ENCODE results near the gene NQO2. TPM values are rescaled to one million over a fixed set of nuclear protein-coding genes. Genes with fewer than 3 reads are reported as not detected.

NQO2 gene
- total and polyA plus RNA-seq, 10 of the 15 experiments (the other 5 are each of a cell fraction or from before 2014, with no cell fraction given): 0.55 to 2.6 (median 0.80) TPM

DNA sequence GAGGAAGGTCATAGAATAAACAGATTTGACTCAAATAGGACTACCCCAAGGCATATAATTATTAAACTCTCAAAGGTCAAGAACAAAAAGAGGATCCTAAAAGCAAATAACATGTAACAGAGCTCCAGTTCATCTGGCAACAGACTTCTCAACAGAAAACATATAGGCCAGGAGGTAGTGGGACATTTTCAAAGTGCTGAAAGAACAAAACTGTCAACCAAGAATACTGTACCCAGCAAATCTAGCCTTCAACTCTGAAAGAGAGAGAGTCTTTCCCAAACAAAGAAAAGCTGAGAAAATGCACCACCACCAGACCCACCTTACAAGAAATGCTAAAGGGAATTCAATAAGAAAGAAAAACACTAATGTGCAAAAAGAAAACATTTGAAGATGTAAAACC is 11.9 kb downstream of the NQO2 start (continued):
- TF ChIP-seq GABPA (IDR thresholded peaks at IDR 0.05; ENCODE audit: low read depth): no peak
- TF ChIP-seq RFX5 (IDR thresholded peaks at IDR 0.05; ENCODE audit: low read depth, low read length): no peak
- TF ChIP-seq, protein P1, sequence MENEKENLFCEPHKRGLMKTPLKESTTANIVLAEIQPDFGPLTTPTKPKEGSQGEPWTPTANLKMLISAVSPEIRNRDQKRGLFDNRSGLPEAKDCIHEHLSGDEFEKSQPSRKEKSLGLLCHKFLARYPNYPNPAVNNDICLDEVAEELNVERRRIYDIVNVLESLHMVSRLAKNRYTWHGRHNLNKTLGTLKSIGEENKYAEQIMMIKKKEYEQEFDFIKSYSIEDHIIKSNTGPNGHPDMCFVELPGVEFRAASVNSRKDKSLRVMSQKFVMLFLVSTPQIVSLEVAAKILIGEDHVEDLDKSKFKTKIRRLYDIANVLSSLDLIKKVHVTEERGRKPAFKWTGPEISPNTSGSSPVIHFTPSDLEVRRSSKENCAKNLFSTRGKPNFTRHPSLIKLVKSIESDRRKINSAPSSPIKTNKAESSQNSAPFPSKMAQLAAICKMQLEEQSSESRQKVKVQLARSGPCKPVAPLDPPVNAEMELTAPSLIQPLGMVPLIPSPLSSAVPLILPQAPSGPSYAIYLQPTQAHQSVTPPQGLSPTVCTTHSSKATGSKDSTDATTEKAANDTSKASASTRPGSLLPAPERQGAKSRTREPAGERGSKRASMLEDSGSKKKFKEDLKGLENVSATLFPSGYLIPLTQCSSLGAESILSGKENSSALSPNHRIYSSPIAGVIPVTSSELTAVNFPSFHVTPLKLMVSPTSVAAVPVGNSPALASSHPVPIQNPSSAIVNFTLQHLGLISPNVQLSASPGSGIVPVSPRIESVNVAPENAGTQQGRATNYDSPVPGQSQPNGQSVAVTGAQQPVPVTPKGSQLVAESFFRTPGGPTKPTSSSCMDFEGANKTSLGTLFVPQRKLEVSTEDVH (IDR thresholded peaks at IDR 0.05; ENCODE audit: low read depth, partially characterized antibody): no peak
- TF ChIP-seq SUZ12 (IDR thresholded peaks at IDR 0.05; ENCODE audit: unreplicated experiment): no peak

DNA sequence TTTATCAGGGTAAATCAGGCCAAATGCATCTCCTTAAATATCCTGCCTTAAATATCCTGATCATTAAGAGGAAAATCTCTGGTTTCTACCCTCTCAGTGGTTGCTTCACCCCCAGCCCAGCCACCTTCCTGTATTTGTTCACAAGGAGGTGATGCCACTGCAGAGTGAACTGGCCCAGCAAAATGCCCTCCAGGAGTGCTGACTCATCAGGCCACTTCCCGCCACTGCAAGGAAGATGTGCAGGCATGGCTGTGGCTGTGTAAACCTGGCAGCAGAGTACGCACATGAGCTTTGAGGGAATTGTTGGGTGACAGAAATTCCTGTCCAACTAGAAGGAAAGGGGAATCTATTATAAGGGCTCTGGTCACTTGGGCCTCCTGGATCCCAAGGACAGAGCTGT is 13.8 kb downstream of the NQO2 start:
- ChIA-PET POLR2A (no interaction called here), CTCF (no interaction called here), RAD21 (ENCODE audit: unreplicated experiment) (no interaction called here), SMC1A (ENCODE audit: uncharacterized antibody, unreplicated experiment) (no interaction called here)
- 43% methylated on average over 2 of the region's 2 CpGs for WGBS (ENCODE audit: insufficient coverage, insufficient replicate concordance, low lambda C conversion rate, missing lambda C conversion rate)
- Histone ChIP-seq H3K27ac (ENCODE audit: control insufficient read depth, insufficient read depth) (no peak overlapping the region), H3K36me3 (ENCODE audit: control insufficient read depth in 2 of 2, insufficient read depth in 2 of 2, low read length in 1 of 2) (no peaks in the 10 kb centered on the region), H3K4me2 (ENCODE audit: control insufficient read depth, insufficient read depth) (no peak overlapping the region), H2AFZ (ENCODE audit: control insufficient read depth, low read depth, low read length) (no peak overlapping the region), H3K79me2 (ENCODE audit: control insufficient read depth, insufficient read depth, low read length) (no peaks in the 10 kb centered on the region), H3K4me1 (ENCODE audit: control insufficient read depth, insufficient read depth, low read length) (no peaks in the 10 kb centered on the region), H3K4me3 (no peak overlapping the region), H3K9ac (ENCODE audit: control insufficient read depth, insufficient read depth, low read length) (no peak overlapping the region), H4K20me1 (ENCODE audit: control insufficient read depth, insufficient read depth) (no peaks in the 10 kb centered on the region), H3K9me3 (replicated peaks; ENCODE audit: control insufficient read depth, insufficient read depth, low read length) (peaks cover 12% of the 10 kb centered on the region; the same call in 2 of the 3 replicates), H3K27me3 (replicated peaks in 1 of 2; ENCODE audit: control insufficient read depth in 2 of 2, insufficient read depth in 2 of 2, low read length in 1 of 2) (no peaks in the 10 kb centered on the region)
- intact Hi-C loops (cut with micrococcal nuclease; ENCODE audit: unreplicated experiment): no loop called here
- FAIRE-seq: no peak
- DNase-seq (ENCODE audit: low read depth, low spot score): no peak
- in situ Hi-C loops (cut with MboI): no loop called here
- ATAC-seq: no peak
- TF ChIP-seq EGR1 (IDR thresholded peaks at IDR 0.05; ENCODE audit: borderline replicate concordance in 1 of 2, low read depth in 2 of 2, low read length in 2 of 2) (no peak), POU2F2 (IDR thresholded peaks at IDR 0.05; ENCODE audit: borderline replicate concordance, low read depth, low read length) (no peak), WRNIP1 (IDR thresholded peaks at IDR 0.05; ENCODE audit: borderline replicate concordance, low read depth, low read length) (no peak), TAF1 (IDR thresholded peaks at IDR 0.05; ENCODE audit: borderline replicate concordance, low read depth, low read length) (no peak), SREBF2 (IDR thresholded peaks at IDR 0.05; ENCODE audit: low read length) (no peak), ZNF207 (IDR thresholded peaks at IDR 0.05; ENCODE audit: borderline replicate concordance) (no peak), BACH1 (IDR thresholded peaks at IDR 0.05; ENCODE audit: borderline replicate concordance) (no peak), STAT1 (conservative IDR thresholded peaks at IDR 0.05) (no peak)
- TF ChIP-seq, protein P2, sequence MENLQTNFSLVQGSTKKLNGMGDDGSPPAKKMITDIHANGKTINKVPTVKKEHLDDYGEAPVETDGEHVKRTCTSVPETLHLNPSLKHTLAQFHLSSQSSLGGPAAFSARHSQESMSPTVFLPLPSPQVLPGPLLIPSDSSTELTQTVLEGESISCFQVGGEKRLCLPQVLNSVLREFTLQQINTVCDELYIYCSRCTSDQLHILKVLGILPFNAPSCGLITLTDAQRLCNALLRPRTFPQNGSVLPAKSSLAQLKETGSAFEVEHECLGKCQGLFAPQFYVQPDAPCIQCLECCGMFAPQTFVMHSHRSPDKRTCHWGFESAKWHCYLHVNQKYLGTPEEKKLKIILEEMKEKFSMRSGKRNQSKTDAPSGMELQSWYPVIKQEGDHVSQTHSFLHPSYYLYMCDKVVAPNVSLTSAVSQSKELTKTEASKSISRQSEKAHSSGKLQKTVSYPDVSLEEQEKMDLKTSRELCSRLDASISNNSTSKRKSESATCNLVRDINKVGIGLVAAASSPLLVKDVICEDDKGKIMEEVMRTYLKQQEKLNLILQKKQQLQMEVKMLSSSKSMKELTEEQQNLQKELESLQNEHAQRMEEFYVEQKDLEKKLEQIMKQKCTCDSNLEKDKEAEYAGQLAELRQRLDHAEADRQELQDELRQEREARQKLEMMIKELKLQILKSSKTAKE (IDR thresholded peaks at IDR 0.05; ENCODE audit: low read depth, poor library complexity, severe bottlenecking): no peak
- TF ChIP-seq, protein P3, sequence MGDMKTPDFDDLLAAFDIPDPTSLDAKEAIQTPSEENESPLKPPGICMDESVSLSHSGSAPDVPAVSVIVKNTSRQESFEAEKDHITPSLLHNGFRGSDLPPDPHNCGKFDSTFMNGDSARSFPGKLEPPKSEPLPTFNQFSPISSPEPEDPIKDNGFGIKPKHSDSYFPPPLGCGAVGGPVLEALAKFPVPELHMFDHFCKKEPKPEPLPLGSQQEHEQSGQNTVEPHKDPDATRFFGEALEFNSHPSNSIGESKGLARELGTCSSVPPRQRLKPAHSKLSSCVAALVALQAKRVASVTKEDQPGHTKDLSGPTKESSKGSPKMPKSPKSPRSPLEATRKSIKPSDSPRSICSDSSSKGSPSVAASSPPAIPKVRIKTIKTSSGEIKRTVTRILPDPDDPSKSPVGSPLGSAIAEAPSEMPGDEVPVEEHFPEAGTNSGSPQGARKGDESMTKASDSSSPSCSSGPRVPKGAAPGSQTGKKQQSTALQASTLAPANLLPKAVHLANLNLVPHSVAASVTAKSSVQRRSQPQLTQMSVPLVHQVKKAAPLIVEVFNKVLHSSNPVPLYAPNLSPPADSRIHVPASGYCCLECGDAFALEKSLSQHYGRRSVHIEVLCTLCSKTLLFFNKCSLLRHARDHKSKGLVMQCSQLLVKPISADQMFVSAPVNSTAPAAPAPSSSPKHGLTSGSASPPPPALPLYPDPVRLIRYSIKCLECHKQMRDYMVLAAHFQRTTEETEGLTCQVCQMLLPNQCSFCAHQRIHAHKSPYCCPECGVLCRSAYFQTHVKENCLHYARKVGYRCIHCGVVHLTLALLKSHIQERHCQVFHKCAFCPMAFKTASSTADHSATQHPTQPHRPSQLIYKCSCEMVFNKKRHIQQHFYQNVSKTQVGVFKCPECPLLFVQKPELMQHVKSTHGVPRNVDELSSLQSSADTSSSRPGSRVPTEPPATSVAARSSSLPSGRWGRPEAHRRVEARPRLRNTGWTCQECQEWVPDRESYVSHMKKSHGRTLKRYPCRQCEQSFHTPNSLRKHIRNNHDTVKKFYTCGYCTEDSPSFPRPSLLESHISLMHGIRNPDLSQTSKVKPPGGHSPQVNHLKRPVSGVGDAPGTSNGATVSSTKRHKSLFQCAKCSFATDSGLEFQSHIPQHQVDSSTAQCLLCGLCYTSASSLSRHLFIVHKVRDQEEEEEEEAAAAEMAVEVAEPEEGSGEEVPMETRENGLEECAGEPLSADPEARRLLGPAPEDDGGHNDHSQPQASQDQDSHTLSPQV (IDR thresholded peaks at IDR 0.05): no peak
- BruUV-seq (replicated peaks): no TSS peak
